HK-2 (cell line): Measurements from ENCODE around the gene FGF8.
"Not testable (repeated sequence)": the region's sequence is repeated elsewhere in the genome, so short reads cannot be mapped to it uniquely, and the experiment has no call there.

Experiments used
- DNase-seq: peaks from one replicate; pipeline ENCODE4 v3.0.0-alpha.2; 2018; ENCODE audit not compliant: unreplicated experiment

Gene FGF8

GRCh38 chr10:101775273-101776160, at the start of gene FGF8:
FGF8 (minus strand) TSS chr10:101776114; CDS start chr10:101775900, 214 bp downstream.
- no peak for DNase-seq

- no peak for DNase-seq
Measured at GRCh38 chr10:101824736-101825135, 48.8 kb upstream of the FGF8 start.

GRCh38 chr10:101818872-101819633, 43.1 kb upstream of the FGF8 start:
- no peak for DNase-seq

GRCh38 chr10:101818119-101818871, 42.4 kb upstream of the FGF8 start, which contains the start of gene OGA:
OGA (minus strand) TSS chr10:101818444; CDS start chr10:101818022, 422 bp downstream.
- DNase-seq: peak; percentile 99

GRCh38 chr10:101817337-101818118, 41.6 kb upstream of the FGF8 start:
- peak; percentile 85 for DNase-seq

GRCh38 chr10:101816913-101817336, 41.0 kb upstream of the FGF8 start:
- no peak for DNase-seq

GRCh38 chr10:101816376-101816775, 40.5 kb upstream of the FGF8 start:
- no peak for DNase-seq

GRCh38 chr10:101814466-101815071, 38.7 kb upstream of the FGF8 start:
- DNase-seq: no peak

GRCh38 chr10:101812606-101813005, 36.7 kb upstream of the FGF8 start:
- no peak for DNase-seq

- DNase-seq: no peak
Measured at GRCh38 chr10:101807158-101807557, 31.2 kb upstream of the FGF8 start.

- DNase-seq: no peak
Measured at GRCh38 chr10:101803511-101803910, 27.6 kb upstream of the FGF8 start.

- DNase-seq: no peak
Measured at GRCh38 chr10:101797403-101798059, 21.6 kb upstream of the FGF8 start.

- no peak for DNase-seq
Measured at GRCh38 chr10:101793526-101793925, 17.6 kb upstream of the FGF8 start.

GRCh38 chr10:101789686-101790085, 13.8 kb upstream of the FGF8 start:
- DNase-seq: no peak

- DNase-seq: not testable (repeated sequence)
Measured at GRCh38 chr10:101789231-101789630, 13.3 kb upstream of the FGF8 start.

GRCh38 chr10:101785801-101786200, 9.9 kb upstream of the FGF8 start:
- DNase-seq: no peak

- DNase-seq: no peak
Measured at GRCh38 chr10:101784558-101784957, 8.6 kb upstream of the FGF8 start.

- no peak for DNase-seq
Measured at GRCh38 chr10:101783736-101784118, 7.8 kb upstream of the FGF8 start.

GRCh38 chr10:101782811-101783735, 7.2 kb upstream of the FGF8 start, which contains the start of gene NPM3:
NPM3 (minus strand) TSS chr10:101783446; CDS start chr10:101783390, 56 bp downstream.
- DNase-seq: peak; percentile 89
